NCI-H82 treated with DMSO at 0.1 percent for 48 hours (cell line): Measurements from ENCODE around the gene RAB33B.
"Not testable (repeated sequence)": the region's sequence is repeated elsewhere in the genome, so short reads cannot be mapped to it uniquely, and the experiment has no call there.

Experiments used
- DNase-seq: peaks from one replicate; lab custom pipeline; 2025; ENCODE audit not compliant: unreplicated experiment; lab: John Stamatoyannopoulos, UW

Gene RAB33B

DNA sequence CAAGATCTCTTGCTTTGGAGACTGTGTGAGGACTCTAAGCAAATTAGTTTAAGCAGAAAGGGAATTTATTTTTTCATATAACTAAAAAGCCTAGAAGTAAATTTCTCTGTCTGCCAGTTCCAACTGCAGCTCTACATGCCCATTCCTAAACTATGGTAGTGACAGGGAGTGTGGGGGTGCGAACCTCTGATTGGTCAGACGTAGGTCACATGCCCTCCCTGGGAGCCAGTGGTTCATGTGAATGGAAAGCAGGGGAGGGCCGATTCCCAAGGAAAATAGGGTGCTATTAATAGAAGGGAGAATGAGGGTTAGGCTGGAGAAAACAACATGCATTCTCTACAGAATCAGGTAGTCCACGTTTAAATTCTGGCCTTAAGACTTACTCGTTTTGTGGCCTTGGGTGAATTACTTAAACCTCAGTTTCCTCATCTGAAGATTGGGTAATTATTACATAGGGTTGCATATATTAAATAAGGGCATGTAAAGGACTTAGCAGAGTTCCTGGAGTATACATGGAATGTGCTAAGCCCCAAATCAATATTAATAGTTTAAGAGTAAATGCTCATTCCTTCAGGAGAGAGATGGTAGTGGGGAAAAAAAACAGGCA is 7.2 kb downstream of the RAB33B start:
- DNase-seq, result no peak

GRCh38 chr4:139464512-139464911 is 10.6 kb downstream of the RAB33B start:
- not testable (repeated sequence) for DNase-seq

GRCh38 chr4:139465922-139466321 is 12.0 kb downstream of the RAB33B start:
- no peak for DNase-seq

DNA sequence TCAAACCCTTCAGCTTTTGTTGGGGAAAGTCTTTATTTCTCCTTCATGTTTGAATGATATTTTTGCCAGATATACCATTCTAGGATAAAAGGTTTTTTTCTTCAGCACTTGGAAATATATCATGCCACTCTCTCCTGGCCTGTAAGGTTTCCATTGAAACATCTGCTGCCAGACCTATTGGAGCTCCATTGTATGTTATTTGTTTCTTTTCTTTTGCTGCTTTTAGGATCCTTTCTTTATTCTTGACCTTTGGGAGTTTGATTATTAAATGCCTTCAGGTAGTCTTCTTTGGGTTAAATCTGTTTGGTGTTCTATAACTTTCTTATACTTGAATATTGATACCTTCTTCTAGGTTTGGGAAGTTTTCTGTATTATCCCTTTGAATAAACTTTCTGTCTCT is 14.8 kb downstream of the RAB33B start:
- DNase-seq, result not testable (repeated sequence)

- no peak for DNase-seq
Observed at GRCh38 chr4:139469216-139469615, 15.3 kb downstream of the RAB33B start.

- DNase-seq, result no peak
Observed at GRCh38 chr4:139469869-139470268, 15.9 kb downstream of the RAB33B start.

GRCh38 chr4:139470295-139470694 is 16.4 kb downstream of the RAB33B start:
- no peak for DNase-seq

- no peak for DNase-seq
Observed at GRCh38 chr4:139470997-139471665, 17.2 kb downstream of the RAB33B start.

DNA sequence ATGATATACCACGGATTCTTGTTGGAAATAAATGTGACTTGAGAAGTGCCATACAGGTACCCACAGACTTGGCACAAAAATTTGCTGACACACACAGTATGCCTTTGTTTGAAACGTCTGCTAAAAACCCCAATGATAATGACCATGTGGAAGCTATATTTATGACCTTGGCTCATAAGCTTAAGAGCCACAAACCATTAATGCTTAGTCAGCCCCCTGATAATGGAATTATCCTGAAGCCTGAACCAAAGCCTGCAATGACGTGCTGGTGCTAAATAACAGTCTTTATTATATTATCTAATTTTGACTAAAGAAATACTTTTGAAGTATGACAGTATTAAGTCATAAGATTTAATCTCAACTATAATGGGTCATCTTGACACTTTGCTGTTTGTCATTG is 18.9 kb downstream of the RAB33B start:
- DNase-seq, result no peak

DNA sequence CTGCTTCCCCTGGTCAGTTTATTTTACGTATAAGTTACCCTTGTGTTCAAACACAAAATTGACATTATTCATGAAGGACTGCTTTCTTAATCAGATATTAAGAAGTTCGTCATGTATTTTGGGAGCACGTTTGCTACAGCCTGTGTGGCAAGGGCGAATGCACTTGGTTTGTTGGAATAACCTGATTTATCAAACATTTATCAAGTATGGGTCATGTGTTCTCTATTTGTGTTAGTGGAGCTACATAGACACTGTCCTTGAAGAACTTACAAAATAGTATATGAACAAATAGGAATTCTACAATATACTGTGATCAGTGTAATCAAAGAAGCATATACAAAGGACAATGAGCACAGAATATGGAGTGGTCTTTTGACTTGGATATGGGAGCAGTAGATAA is 22.4 kb downstream of the RAB33B start:
- no peak for DNase-seq

DNA sequence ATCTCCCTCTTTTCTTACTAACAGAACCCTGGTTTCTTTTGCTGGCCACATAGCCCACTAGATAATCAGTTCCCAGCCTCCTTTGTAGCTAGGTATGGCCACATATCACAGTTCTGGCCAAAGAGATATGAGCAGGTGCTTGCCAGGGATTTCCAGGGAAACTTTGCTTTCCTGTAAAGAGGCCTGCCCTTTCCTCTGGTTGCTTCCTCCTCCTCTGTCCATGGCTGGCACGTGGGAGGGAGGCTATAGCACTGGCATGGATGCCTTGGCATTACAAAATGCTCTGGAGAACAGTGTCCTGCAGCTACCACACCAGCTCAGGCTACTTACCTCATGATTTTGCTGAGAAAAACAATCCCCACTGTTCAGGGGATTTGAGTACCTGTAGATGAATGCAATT is 27.5 kb downstream of the RAB33B start:
- no peak for DNase-seq

- DNase-seq, result no peak
Observed at GRCh38 chr4:139483000-139483399, 29.1 kb downstream of the RAB33B start.

DNA sequence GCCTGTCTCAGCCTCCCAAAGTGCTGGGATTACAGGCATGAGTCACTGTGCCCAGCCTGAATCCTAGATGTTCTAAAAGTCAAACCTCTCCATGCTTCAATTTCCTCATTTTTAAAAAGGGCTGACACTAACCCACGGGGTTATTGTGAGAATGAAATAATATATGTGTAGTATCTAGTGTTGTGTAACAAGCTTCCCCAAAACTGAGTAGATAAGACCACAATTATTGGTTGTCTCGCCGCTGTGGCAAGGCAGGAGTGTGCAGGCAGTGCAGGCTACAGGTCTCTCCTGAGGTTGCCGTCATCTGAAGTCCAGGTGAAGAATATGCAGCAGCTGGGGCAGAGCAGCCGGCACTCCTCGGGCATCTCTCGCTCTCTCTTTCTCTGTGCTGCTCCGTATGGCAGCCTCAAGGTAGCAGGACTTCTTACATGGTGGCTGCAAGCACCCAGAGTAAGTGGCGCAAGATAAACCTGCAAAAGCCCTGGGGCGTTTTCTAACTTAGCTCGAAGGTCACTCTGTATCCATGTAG is 30.9 kb downstream of the RAB33B start:
- DNase-seq, result no peak

DNA sequence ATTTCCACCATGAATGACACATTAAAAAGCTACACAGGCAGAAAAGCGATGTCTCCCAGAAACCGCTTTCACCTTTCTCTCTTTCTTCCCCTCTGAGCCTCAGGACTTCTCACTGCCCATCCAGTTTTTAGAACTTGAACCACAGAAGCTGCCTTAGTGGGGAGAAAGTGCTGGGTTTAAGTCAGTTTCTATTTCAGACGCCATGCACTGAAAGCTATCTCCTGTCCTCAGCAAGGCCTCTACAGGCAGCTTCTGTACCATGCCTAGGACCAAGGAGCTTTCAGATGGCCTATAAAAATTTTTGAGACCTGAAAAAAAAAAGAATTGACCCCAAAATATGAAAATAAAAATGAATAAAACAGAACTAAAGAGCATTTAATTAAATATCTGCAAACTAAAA is 34.5 kb downstream of the RAB33B start:
- DNase-seq, result no peak

DNA sequence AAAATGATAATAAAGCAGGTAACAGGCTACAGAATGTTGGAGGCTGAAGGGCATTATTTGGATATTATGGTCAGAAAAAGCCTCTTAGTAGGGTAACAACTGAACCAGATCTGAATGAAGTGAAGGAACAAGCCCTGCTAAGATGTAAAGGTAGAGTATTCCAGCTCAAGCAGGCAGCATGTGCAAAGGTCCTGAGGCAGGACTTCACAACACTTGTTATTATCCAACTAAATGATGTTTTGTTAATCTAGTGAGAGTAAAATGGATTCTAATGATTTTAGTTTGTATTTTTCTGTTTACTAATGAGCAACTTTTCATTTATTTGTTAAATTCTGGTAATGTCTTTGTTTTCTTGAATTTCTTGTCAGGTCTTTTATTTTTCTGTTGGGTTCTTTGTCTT is 35.7 kb downstream of the RAB33B start:
- no peak for DNase-seq

DNA sequence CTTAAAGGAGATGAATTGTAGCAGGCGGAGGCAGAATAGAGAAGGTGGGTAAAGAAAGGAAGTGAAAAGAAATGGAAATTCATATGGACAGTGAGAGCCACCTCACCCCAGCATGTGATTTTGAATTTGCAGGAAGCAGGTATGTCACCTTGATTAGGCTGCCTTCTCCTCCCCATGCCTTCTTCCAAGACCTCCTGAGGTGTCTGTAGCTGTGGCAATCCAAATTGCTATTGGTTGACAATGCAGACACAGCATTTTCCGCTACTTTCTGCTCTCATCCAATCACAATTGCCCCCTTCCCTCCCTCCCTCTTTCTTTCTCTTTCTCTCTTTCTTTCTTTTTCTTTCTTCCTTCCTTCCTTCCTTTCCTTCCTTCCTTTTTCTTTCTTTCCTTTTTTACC is 38.5 kb downstream of the RAB33B start:
- DNase-seq, result no peak

- DNase-seq, result no peak
Observed at GRCh38 chr4:139493176-139493575, 39.3 kb downstream of the RAB33B start.

DNA sequence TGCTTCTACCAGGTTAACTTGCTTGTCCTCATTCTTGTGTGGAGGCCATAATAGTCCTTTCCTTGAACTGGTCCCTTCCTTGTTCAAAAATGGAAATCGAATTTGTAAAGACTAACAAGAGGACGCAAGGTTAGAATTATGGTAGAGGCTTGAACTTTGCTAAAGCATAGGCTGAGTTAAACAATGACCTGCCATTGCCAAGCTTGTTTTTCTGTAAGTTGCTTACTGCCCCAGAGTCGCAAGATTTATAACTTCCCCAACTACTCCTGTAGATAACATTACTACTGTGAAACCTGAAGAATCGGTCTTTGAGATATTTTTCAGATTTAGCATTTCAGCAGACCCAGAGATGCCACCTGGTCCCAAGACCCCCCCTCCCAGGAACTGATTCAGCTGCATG is 45.3 kb downstream of the RAB33B start:
- no peak for DNase-seq

DNA sequence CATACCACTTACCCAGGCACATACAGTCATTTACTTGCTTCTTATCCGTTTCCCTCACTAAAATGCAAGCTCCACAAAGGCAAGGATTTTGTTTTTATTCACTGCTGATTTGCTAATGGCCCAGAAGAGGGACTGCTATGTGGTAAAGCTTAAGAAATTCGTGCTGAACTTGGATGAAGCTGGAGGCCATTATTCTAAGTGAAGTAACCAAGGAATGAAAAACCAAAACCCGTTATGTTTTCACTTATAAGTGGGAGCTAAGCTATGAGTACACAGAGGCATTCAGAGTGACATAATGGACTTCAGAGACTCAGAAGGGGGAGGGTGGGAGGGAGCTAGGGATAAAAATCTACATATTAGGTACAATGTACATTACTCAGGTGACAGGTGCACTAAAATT is 47.2 kb downstream of the RAB33B start:
- no peak for DNase-seq

GRCh38 chr4:139501527-139501926 is 47.6 kb downstream of the RAB33B start:
- DNase-seq, result no peak

DNA sequence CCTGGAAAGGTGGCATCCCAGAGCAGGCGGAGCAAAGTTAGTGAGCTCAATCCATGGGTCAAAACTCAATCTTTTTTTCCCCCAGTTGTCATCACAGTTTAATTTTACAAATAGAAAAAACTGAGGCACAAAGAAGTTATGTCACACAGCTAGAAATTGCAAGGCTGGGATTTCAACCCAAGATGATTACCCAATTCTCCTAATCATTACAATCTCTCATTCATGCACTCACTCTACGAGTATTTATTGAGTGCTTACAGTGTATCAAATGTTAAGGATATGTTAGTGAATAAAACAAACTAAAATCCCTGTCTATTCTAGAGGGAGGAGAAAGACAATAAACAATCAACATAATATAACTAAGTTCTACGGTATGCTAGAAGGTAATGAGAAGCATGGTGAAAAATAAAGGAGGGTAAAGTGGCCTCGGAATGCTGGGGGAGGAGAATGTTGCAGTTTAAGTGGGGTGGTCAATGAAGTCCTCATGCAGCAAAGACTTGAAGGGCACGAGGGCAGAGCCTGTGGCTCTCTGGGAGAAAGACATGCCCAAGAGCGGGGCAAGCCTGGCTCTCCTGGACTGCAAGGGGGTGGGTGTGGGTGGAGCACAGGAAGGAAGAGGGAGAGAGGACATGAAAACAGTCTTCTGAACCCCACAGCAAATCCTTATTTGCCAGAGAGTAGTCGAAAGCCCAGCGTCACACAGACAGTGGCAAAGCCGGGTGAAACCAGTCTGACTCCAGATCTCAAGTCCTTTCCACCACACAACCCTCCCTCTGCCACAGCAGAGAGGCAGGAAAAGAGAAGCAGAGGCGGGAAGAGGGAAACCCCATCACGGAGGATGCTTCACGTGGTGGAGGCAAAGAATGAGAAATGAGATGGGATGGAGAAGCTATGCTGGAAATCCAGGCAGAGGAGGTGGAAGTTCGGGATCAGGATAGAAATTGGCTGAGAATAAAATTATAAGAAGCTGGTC is 48.3 kb downstream of the RAB33B start:
- DNase-seq, result no peak
